HG02852 (cell line): ENCODE results near the gene SLC10A3.

ENCODE experiments used
- ATAC-seq: cut with Tn5 transposase; IDR thresholded peaks from one replicate; pipeline ENCODE4 v1.9.1; 2021; ENCODE audit warnings: mild to moderate bottlenecking, moderate library complexity; ENCODE audit not compliant: unreplicated experiment

Gene SLC10A3

DNA sequence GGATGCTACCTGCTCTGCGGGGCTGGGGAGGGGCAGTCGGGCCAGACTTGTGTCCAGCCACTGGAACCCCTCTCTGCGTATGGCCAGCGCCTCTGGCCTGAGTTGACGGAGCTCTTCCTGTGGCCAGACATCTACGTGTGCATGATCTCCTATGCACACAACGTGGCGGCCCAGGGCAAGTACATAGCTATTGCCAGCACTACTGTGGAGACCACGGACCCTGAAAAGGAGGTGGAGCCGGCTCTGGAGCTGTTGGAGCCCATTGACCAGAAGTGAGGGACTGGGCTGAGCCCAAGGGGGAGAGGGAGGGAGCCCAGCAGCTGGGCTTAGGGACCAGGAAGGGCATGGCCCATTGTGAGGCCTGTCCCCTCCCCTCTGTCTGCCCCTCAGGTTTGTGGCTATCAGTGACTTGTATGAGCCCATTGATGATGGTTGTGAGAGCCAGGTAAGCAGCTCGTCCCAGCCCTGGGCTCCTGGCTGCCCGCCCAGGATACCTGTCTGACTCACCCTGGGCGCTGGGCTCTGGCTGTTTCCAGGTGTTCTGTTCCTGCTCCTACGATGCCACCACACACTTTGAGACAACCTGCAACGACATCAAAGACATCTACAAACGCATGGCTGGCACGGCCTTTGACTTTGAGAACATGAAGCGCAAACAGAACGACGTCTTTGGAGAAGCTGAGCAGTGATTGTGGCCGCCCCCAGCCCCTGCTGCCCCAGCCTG lies 48.3 kb downstream of the SLC10A3 start:
- ATAC-seq: no peak

DNA sequence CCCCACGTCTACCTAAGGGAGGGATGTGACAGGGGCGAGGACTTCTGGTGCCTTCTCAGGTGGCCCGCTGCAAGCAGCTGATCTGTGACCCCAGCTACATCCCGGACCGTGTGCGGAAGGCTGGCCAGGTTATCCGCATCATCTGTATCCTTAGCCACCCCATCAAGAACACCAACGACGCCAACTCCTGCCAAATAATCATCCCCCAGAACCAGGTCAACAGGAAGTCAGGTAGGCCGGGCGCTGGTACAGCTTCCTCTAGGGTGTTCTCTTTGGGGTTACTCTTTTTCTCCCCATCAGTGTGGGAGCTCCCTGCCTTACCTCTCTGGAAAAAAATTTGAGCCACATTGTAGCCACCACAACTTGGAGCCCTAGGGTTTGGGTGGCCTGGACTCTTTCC lies 48.9 kb downstream of the SLC10A3 start:
- ATAC-seq: no peak

- no peak for ATAC-seq
Measured at GRCh38 chrX:154440623-154441357, 49.6 kb downstream of the SLC10A3 start.

GRCh38 chrX:154439841-154440240 lies 50.6 kb downstream of the SLC10A3 start:
- ATAC-seq: no peak

DNA sequence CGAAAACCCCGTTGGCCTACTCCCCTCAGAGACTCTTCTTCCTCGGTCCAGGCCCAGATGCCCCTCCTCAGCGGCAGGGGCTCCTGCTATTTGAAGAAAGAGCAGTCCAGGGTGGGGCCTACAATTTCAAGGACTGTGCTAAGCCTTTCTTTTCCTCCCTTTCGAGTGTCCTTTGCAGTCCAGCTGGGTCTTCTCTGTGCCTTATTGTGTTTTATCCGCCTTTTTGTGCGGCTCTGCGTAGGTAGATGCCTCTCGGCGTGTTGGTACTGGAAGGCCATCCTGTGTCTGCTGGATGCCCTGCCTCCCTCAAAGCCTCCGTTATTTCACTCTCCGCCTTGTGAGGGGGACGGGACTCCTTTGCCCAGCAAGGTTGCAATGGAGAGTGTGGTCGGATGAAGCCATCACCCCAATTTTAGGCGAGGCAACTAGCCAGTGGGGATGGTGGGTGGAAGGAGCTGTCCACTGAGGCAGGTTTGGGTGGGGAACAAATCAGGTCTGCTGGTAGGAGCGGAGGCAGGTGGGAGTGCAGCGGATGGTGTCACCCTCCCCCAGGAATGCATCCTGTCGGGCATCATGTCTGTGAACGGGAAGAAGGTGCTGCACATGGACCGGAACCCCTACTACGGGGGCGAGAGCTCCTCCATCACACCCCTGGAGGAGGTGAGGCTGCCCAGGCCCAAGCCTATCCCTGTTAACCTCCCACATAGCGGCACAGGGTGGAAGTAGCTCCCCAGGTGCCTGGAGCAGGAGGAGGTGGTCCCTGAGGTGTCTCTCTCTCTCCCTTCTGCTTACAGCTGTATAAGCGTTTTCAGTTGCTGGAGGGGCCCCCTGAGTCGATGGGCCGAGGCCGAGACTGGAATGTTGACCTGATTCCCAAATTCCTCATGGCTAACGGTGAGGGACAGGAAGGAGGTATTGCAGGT lies 52.2 kb downstream of the SLC10A3 start:
- ATAC-seq: no peak
